ENCODE data around the gene SLC1A7.

GRCh38 chr1:53148123-53148522, 5.7 kb upstream of the SLC1A7 start:
- no peak for TF ChIP-seq EZH2 (IDR thresholded peaks at IDR 0.05; ENCODE audit: low read length)
- no peak for TF ChIP-seq CTCF (optimal IDR thresholded peaks at IDR 0.05 in 1 of 3, IDR thresholded peaks at IDR 0.05 in 1 of 3, conservative IDR thresholded peaks at IDR 0.05 in 1 of 3; ENCODE audit: extremely low read depth in 1 of 3, insufficient read depth in 2 of 3, low read length in 3 of 3)

Measured in keratinocyte (primary cell).